H1 (cell line): ENCODE results near the gene GTF2A1. TPM values are rescaled to one million over a fixed set of nuclear protein-coding genes. Genes with fewer than 3 reads are reported as not detected.

Source experiments
- CEBPB ChIP-seq: IDR thresholded peaks from 2 replicates; pipeline ENCODE4 v1.6.1; 2012; ENCODE audit warnings: low read depth, low read length
- KDM4A ChIP-seq: IDR thresholded peaks from one replicate; pipeline ENCODE4 v1.7.1; 2012; ENCODE audit warnings: low read depth, mild to moderate bottlenecking, moderate library complexity, low read length, inconsistent platforms; ENCODE audit not compliant: severe bottlenecking
- polyA plus RNA-seq, 7 experiments: library from polyadenylated mRNA; depleted of rRNA in 3 of 7; stranded (reverse) in 5 of 7; unstranded in 2 of 7; fragments of >200 nt in 5 of 7; fragments of 200-250 nt in 2 of 7; gene quantifications; 1 replicate in 5 of 7; 2 replicates in 1 of 7; 4 replicates in 1 of 7; pipeline versions ENCODE4 v1.2.1 to v1.2.3, GENCODE V29; 2011 to 2013; ENCODE audit warnings: missing spikeins in 2 of 7, mixed read lengths in 2 of 7
- total RNA-seq: library from RNA; stranded (reverse); fragmentation: NEBNext Ultra II Directional; extraction: Animal tissue kit (Norgen Biotek cat#: 25700); gene quantifications from 2 replicates; pipeline ENCODE4 v1.2.1, GENCODE V29; 2021

The GTF2A1 gene
- total and polyA plus RNA-seq, 2 of the 8 experiments (the other 6 are each of a cell fraction or from before 2014, with no cell fraction given): 24.1 to 57.8 TPM

- TF ChIP-seq KDM4A (no peak), CEBPB (no peak)
- TF ChIP-seq, all 59 proteins: peak for 0
Measured at GRCh38 chr14:81265636-81266169, 44.9 kb upstream of the GTF2A1 start (continued).
